ENCODE results near the gene MICALL1.

GRCh38 chr22:37930952-37931440 is 24.9 kb downstream of the MICALL1 start:
- TF ChIP-seq ZBTB25 (CRISPR knock-in tag; IDR thresholded peaks at IDR 0.05) (no peak), CREB3 (CRISPR knock-in tag; IDR thresholded peaks at IDR 0.05) (no peak), ZNF407 (CRISPR knock-in tag; IDR thresholded peaks at IDR 0.05; ENCODE audit: not compliant biosample characterization) (no peak), NR1H2 (CRISPR knock-in tag; IDR thresholded peaks at IDR 0.05; ENCODE audit: borderline replicate concordance, low read depth) (no peak), ZNF224 (CRISPR knock-in tag; IDR thresholded peaks at IDR 0.05) (no peak), AFF4 (CRISPR knock-in tag; IDR thresholded peaks at IDR 0.05) (no peak), CTCF (CRISPR knock-in tag; IDR thresholded peaks at IDR 0.05) (no peak), EP300 (IDR thresholded peaks at IDR 0.05; ENCODE audit: low read depth in 2 of 2, low read length in 2 of 2) (no peak), EP300 (CRISPR knock-in tag; IDR thresholded peaks at IDR 0.05; ENCODE audit: borderline replicate concordance) (no peak), HNRNPK (IDR thresholded peaks at IDR 0.05; ENCODE audit: low read depth, low read length, poor library complexity, severe bottlenecking) (no peak)
